Smooth muscle cell (in vitro differentiated cells): ENCODE data around the gene NHLRC4. TPM values are rescaled to one million over a fixed set of nuclear protein-coding genes. Genes with fewer than 3 reads are reported as not detected.

Source experiments
- DNase-seq: peaks from one replicate; lab custom pipeline; 2025; ENCODE audit not compliant: unreplicated experiment; lab: John Stamatoyannopoulos, UW
- H2AFZ ChIP-seq: fragments of 200-600 bp; sonication (generic); 2 replicates; pipeline ENCODE4 v1.6.0; 2016; ENCODE audit warnings: antibody characterized with exemption, low read depth, mild to moderate bottlenecking
- H3F3A ChIP-seq: fragments of 200-600 bp; sonication (generic); 2 replicates; pipeline ENCODE4 v1.6.0; 2017; ENCODE audit warnings: antibody characterized with exemption, low read depth
- H3K27ac ChIP-seq: fragments of 200-600 bp; sonication (generic); 2 replicates; pipeline ENCODE4 v1.5.1; 2016; ENCODE audit warnings: low read depth, mild to moderate bottlenecking
- H3K27me3 ChIP-seq: fragments of 200-600 bp; sonication (generic); 2 replicates; pipeline ENCODE4 v1.6.1; 2016; ENCODE audit warnings: low read depth, mild to moderate bottlenecking
- H3K36me3 ChIP-seq: fragments of 200-600 bp; sonication (generic); 2 replicates; pipeline ENCODE4 v1.5.1; 2016; ENCODE audit warnings: low read depth
- H3K4me1 ChIP-seq: fragments of 200-600 bp; sonication (generic); 2 replicates; pipeline ENCODE4 v1.5.1; 2016; ENCODE audit warnings: low read depth
- H3K4me2 ChIP-seq: fragments of 200-600 bp; sonication (generic); 2 replicates; pipeline ENCODE4 v1.6.0; 2016; ENCODE audit warnings: mild to moderate bottlenecking
- H3K4me3 ChIP-seq: fragments of 200-600 bp; sonication (generic); 2 replicates; pipeline ENCODE4 v1.5.1; 2016; ENCODE audit warnings: mild to moderate bottlenecking
- H3K79me2 ChIP-seq: fragments of 200-600 bp; sonication (generic); 2 replicates; pipeline ENCODE4 v1.6.0; 2016; ENCODE audit warnings: low read depth, mild to moderate bottlenecking
- H3K9ac ChIP-seq: fragments of 200-600 bp; sonication (generic); 2 replicates; pipeline ENCODE4 v1.6.0; 2016; ENCODE audit warnings: low read depth
- H3K9me3 ChIP-seq: fragments of 200-600 bp; sonication (generic); replicated peaks from 2 replicates; pipeline ENCODE4 v1.5.1; 2016; ENCODE audit warnings: low read depth
- H4K20me1 ChIP-seq: fragments of 200-600 bp; sonication (generic); 2 replicates; pipeline ENCODE4 v1.6.0; 2016; ENCODE audit warnings: low read depth
- WGBS: methylation state at CpG from one replicate; pipeline ENCODE4 v1.1.7; 2016; ENCODE audit warnings: low lambda C conversion rate; 5-methylcytosine and 5-hydroxymethylcytosine counted together
- polyA plus RNA-seq: library from polyadenylated mRNA; unstranded; fragments of >200 nt; fragmentation: Nextera tagmentation; extraction: Ambion mirVana; gene quantifications from 2 replicates; pipeline ENCODE4 v1.2.1, GENCODE V29; 2016
- total RNA-seq: library from RNA; depleted of rRNA; stranded (reverse); fragments of >200 nt; gene quantifications from 2 replicates; pipeline ENCODE4 v1.2.3, GENCODE V29; 2014
- TF ChIP-seq, protein P1 (sequence below): fragments of 200-600 bp; sonication (generic); IDR thresholded peaks from 2 replicates; pipeline ENCODE4 v1.5.1; 2017; ENCODE audit warnings: borderline replicate concordance, mild to moderate bottlenecking, antibody characterized with exemption; ENCODE audit not compliant: insufficient read depth, poor library complexity, severe bottlenecking

Gene NHLRC4
- total and polyA plus RNA-seq, 2 experiments from 2014 or later = 0.18 to 0.85 TPM

- WGBS = 83% methylated on average over 8 of the region's 8 CpGs
- TF ChIP-seq, protein P1, sequence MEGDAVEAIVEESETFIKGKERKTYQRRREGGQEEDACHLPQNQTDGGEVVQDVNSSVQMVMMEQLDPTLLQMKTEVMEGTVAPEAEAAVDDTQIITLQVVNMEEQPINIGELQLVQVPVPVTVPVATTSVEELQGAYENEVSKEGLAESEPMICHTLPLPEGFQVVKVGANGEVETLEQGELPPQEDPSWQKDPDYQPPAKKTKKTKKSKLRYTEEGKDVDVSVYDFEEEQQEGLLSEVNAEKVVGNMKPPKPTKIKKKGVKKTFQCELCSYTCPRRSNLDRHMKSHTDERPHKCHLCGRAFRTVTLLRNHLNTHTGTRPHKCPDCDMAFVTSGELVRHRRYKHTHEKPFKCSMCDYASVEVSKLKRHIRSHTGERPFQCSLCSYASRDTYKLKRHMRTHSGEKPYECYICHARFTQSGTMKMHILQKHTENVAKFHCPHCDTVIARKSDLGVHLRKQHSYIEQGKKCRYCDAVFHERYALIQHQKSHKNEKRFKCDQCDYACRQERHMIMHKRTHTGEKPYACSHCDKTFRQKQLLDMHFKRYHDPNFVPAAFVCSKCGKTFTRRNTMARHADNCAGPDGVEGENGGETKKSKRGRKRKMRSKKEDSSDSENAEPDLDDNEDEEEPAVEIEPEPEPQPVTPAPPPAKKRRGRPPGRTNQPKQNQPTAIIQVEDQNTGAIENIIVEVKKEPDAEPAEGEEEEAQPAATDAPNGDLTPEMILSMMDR = no peak
- peaks cover 14% of the 10 kb centered on the region for H4K20me1 ChIP-seq
Observed at GRCh38 chr16:576823-577201, 10.0 kb downstream of the NHLRC4 start.

DNA sequence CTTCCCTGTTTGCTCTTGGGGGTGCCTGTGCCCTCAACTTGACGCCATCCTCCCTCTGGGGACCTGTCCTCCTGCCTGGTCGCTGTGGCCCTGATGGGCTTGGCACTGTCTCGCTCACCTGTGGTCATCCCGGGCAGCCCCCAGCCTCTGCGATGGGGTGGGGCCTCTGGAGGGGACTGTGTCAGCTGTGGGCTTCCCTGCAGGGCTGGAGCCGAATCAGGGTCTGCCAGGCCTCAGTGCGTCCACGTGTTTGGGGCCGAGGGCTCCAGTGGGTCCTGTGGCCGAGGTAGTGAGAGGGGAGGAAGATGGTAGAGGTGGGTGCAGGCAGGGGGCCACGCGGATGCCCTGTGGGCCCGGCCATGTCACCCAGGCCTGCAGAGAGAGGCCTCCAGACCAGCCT lies 11.0 kb downstream of the NHLRC4 start:
- 96% methylated on average over 13 of the region's 13 CpGs for WGBS
- Histone ChIP-seq H2AFZ (no peak overlapping the region), H3K27ac (no peak overlapping the region)

More at GRCh38 chr16:576823-577201, 10.0 kb downstream of the NHLRC4 start:
- Histone ChIP-seq H3K36me3 (no peaks in the 10 kb centered on the region), H3K9me3 (no peaks in the 10 kb centered on the region), H3K4me1 (no peaks in the 10 kb centered on the region), H3K4me3 (no peak overlapping the region), H3K27me3 (no peaks in the 10 kb centered on the region), H2AFZ (no peak overlapping the region), H3K27ac (no peak overlapping the region), H3F3A (no peaks in the 10 kb centered on the region), H3K9ac (no peak overlapping the region), H3K79me2 (peaks cover under 1% of the 10 kb centered on the region), H3K4me2 (no peak overlapping the region)
- DNase-seq = no peak

GRCh38 chr16:578232-578869 lies 11.5 kb downstream of the NHLRC4 start:
- Histone ChIP-seq H3K27me3 (no peaks in the 10 kb centered on the region), H3K36me3 (no peaks in the 10 kb centered on the region), H3K27ac (no peak overlapping the region), H4K20me1 (peaks cover 5% of the 10 kb centered on the region), H3K4me3 (no peak overlapping the region), H2AFZ (no peak overlapping the region), H3F3A (no peaks in the 10 kb centered on the region), H3K4me1 (no peaks in the 10 kb centered on the region), H3K79me2 (no peaks in the 10 kb centered on the region), H3K9ac (no peak overlapping the region), H3K9me3 (no peaks in the 10 kb centered on the region), H3K4me2 (peak overlapping the region; percentile 76)
- 92% methylated on average over 21 of the region's 24 CpGs for WGBS
- TF ChIP-seq, protein P1 = no peak
- DNase-seq = no peak

More for the DNA sequence above, 11.0 kb downstream of the NHLRC4 start:
- Histone ChIP-seq H4K20me1 (peaks cover 10% of the 10 kb centered on the region), H3K4me3 (no peak overlapping the region), H3K36me3 (no peaks in the 10 kb centered on the region), H3K9ac (no peak overlapping the region), H3F3A (no peaks in the 10 kb centered on the region), H3K9me3 (no peaks in the 10 kb centered on the region), H3K27me3 (no peaks in the 10 kb centered on the region), H3K4me2 (no peak overlapping the region), H3K79me2 (no peaks in the 10 kb centered on the region), H3K4me1 (no peaks in the 10 kb centered on the region)
- no peak for DNase-seq
- TF ChIP-seq, protein P1 = no peak

DNA sequence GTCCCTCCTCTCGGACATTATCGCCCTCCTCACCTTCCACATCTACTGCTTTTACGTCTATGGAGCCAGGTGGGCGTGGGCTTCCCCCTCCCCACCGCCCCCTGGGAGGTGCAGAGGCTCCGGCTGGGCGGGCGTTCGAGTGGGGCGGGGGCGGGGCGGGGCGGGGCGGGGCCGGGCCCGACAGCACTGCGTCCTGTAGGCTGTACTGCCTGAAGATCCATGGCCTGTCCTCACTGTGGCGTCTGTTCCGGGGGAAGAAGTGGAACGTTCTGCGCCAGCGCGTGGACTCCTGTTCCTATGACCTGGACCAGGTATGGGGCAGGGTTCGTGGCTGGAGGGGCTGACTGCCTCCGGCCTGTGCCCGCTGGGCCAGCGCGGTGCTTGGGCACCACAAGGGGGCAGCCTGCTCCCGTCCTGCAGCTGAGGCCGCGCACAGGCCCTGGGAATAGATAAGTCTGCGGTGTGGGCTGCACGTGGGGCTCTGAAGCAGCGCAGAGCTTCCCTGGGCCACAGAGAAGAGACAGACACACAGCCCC lies 12.1 kb downstream of the NHLRC4 start:
- Histone ChIP-seq H4K20me1 (no peaks in the 10 kb centered on the region), H3K36me3 (no peaks in the 10 kb centered on the region), H3K9me3 (no peaks in the 10 kb centered on the region), H3K4me2 (peak overlapping the region; percentile 76), H3K79me2 (no peaks in the 10 kb centered on the region), H3K27me3 (no peaks in the 10 kb centered on the region), H3K4me1 (no peaks in the 10 kb centered on the region), H3K9ac (no peak overlapping the region), H3K4me3 (no peak overlapping the region), H3K27ac (no peak overlapping the region), H3F3A (no peaks in the 10 kb centered on the region), H2AFZ (no peak overlapping the region)
- TF ChIP-seq, protein P1 = peak; percentile 83
- DNase-seq = peak; percentile 38
- 17% methylated on average over 33 of the region's 34 CpGs for WGBS
